H1 (cell line): ENCODE data around the gene PVR. TPM values are rescaled to one million over a fixed set of nuclear protein-coding genes. Genes with fewer than 3 reads are reported as not detected.

Source experiments
- CTCF ChIA-PET: fragments of 300-600 bp; sonication (Branson Sonifier 250); formaldehyde crosslinking; loops from one replicate; lab custom pipeline; 2021; ENCODE audit not compliant: partially characterized antibody; lab: Charles Lee
- POLR2A ChIA-PET: fragments of 300-600 bp; sonication (Branson Sonifier 250); formaldehyde crosslinking; loops from one replicate; lab custom pipeline; 2021; ENCODE audit warnings: inconsistent platforms; ENCODE audit not compliant: partially characterized antibody; lab: Charles Lee
- DNase-seq, 2 experiments: peaks; one replicate each; pipeline versions ENCODE4 v3.0.0 to v3.0.0-alpha.2; 2010 to 2022; ENCODE audit warnings: low spot score in 2 of 2, low read depth in 1 of 2, mixed read lengths in 1 of 2
- FAIRE-seq: peaks from 2 replicates; lab custom pipeline; 2011; peaks lifted over from hg19 to GRCh38; lab: Jason Lieb, UNC
- H2AFZ ChIP-seq: 2 replicates; pipeline ENCODE4 v1.8.1; 2012; ENCODE audit warnings: low read length, inconsistent platforms
- H2AK5ac ChIP-seq: 2 replicates; pipeline ENCODE4 v1.6.1; 2013; ENCODE audit warnings: low read depth, low read length
- H2BK120ac ChIP-seq: replicated peaks from 2 replicates; pipeline ENCODE3; 2013; ENCODE audit warnings: low read depth, low read length, inconsistent platforms
- H2BK12ac ChIP-seq: 2 replicates; pipeline ENCODE4 v1.6.1; 2013; ENCODE audit warnings: low read depth, low read length
- H2BK15ac ChIP-seq: 2 replicates; pipeline ENCODE4 v1.6.1; 2013; ENCODE audit warnings: low read length
- H2BK20ac ChIP-seq: 2 replicates; pipeline ENCODE4 v1.6.1; 2013; ENCODE audit warnings: low read length
- H2BK5ac ChIP-seq: 2 replicates; pipeline ENCODE4 v1.6.1; 2013; ENCODE audit warnings: low read depth, low read length
- H3K14ac ChIP-seq: 2 replicates; pipeline ENCODE4 v1.6.1; 2013; ENCODE audit warnings: inconsistent platforms; ENCODE audit not compliant: insufficient read length
- H3K18ac ChIP-seq: 2 replicates; pipeline ENCODE4 v1.6.1; 2013; ENCODE audit warnings: low read length; ENCODE audit errors: extremely low read depth
- H3K23ac ChIP-seq: 2 replicates; pipeline ENCODE4 v1.6.1; 2013; ENCODE audit warnings: inconsistent platforms; ENCODE audit not compliant: insufficient read length
- H3K23me2 ChIP-seq: 2 replicates; pipeline ENCODE4 v1.6.1; 2013; ENCODE audit warnings: low read depth, low read length
- H3K27ac ChIP-seq: 2 replicates; pipeline ENCODE4 v1.6.1; 2011; ENCODE audit warnings: low read depth, low read length, inconsistent platforms
- H3K27me3 ChIP-seq, 4 experiments: replicated peaks in 1 of 4; 1 replicate in 1 of 4; 2 replicates in 3 of 4; pipeline versions ENCODE4 v1.6.1 to v1.8.1; 2011 to 2013; ENCODE audit warnings: low read length in 3 of 4, mild to moderate bottlenecking in 3 of 4, inconsistent platforms in 2 of 4, mixed read lengths in 2 of 4, moderate library complexity in 1 of 4; ENCODE audit not compliant: control insufficient read depth in 3 of 4, insufficient read depth in 3 of 4; ENCODE audit errors: extremely low read depth in 1 of 4
- H3K36me3 ChIP-seq, 4 experiments: 2 replicates each; pipeline versions ENCODE4 v1.6.1 to v1.8.1; 2011 to 2013; ENCODE audit warnings: mild to moderate bottlenecking in 4 of 4, low read length in 3 of 4, moderate library complexity in 2 of 4, control low read depth in 1 of 4, inconsistent platforms in 1 of 4; ENCODE audit not compliant: insufficient read depth in 4 of 4, control insufficient read depth in 2 of 4
- H3K4ac ChIP-seq: replicated peaks from 2 replicates; pipeline ENCODE3; 2013; ENCODE audit warnings: low read length, low read depth, mixed read lengths, inconsistent platforms; ENCODE audit not compliant: insufficient read length
- H3K4me1 ChIP-seq, 4 experiments: replicated peaks in 1 of 4; 1 replicate in 1 of 4; 2 replicates in 3 of 4; pipeline versions ENCODE4 v1.6.1 to v1.8.1; 2011 to 2013; ENCODE audit warnings: low read length in 3 of 4, inconsistent platforms in 2 of 4, mixed read lengths in 1 of 4; ENCODE audit not compliant: insufficient read depth in 4 of 4, control insufficient read depth in 3 of 4
- H3K4me2 ChIP-seq, 2 experiments: 2 replicates each; pipeline versions ENCODE4 v1.6.1 to v1.8.1; 2011 to 2013; ENCODE audit warnings: low read depth in 2 of 2, low read length in 2 of 2, control low read depth in 1 of 2, inconsistent platforms in 1 of 2, mild to moderate bottlenecking in 1 of 2; ENCODE audit not compliant: insufficient read depth in 1 of 2
- H3K4me3 ChIP-seq, 4 experiments: fragments of 200-600, 300-600 bp in 1 of 4; sonication (generic), shearing (Covaris generic), sonication (Bioruptor Twin) in 1 of 4; 2 replicates each; pipeline versions ENCODE4 v1.5.1 to v1.8.1; 2011 to 2016; ENCODE audit warnings: low read length in 4 of 4, low read depth in 3 of 4, control low read depth in 2 of 4, inconsistent platforms in 2 of 4, mild to moderate bottlenecking in 2 of 4, mixed read lengths in 1 of 4, moderate library complexity in 1 of 4; ENCODE audit not compliant: insufficient read depth in 2 of 4; ENCODE audit errors: extremely low read depth in 1 of 4
- H3K56ac ChIP-seq: replicated peaks from 2 replicates; pipeline ENCODE3; 2013; ENCODE audit warnings: low read depth, mild to moderate bottlenecking, mixed read lengths, low read length, inconsistent platforms; ENCODE audit not compliant: insufficient read length
- H3K79me1 ChIP-seq: 2 replicates; pipeline ENCODE4 v1.6.1; 2013; ENCODE audit warnings: low read depth, low read length, control low read depth
- H3K79me2 ChIP-seq, 2 experiments: 2 replicates each; pipeline versions ENCODE4 v1.6.1 to v1.8.1; 2012 to 2013; ENCODE audit warnings: low read length in 2 of 2, mild to moderate bottlenecking in 2 of 2, inconsistent platforms in 1 of 2; ENCODE audit not compliant: insufficient read depth in 2 of 2, control insufficient read depth in 1 of 2
- H3K9ac ChIP-seq, 4 experiments: replicated peaks in 1 of 4; 1 replicate in 1 of 4; 2 replicates in 3 of 4; pipeline versions ENCODE4 v1.6.1 to v1.8.1; 2011 to 2013; ENCODE audit warnings: low read depth in 3 of 4, low read length in 3 of 4, control low read depth in 2 of 4, mild to moderate bottlenecking in 2 of 4, moderate library complexity in 2 of 4, inconsistent platforms in 1 of 4; ENCODE audit errors: extremely low read depth in 1 of 4
- H3K9me3 ChIP-seq, 2 experiments: 2 replicates each; pipeline versions ENCODE4 v1.6.1 to v1.8.1; 2012 to 2013; ENCODE audit warnings: mild to moderate bottlenecking in 2 of 2, moderate library complexity in 2 of 2, control low read depth in 1 of 2, inconsistent platforms in 1 of 2, low read depth in 1 of 2, low read length in 1 of 2, mixed read lengths in 1 of 2; ENCODE audit not compliant: insufficient read depth in 2 of 2
- H4K20me1 ChIP-seq, 2 experiments: replicated peaks in 1 of 2; 2 replicates each; pipeline versions ENCODE3 to v1.8.1; 2011 to 2013; ENCODE audit warnings: inconsistent platforms in 2 of 2, low read length in 2 of 2, mild to moderate bottlenecking in 1 of 2; ENCODE audit not compliant: insufficient read depth in 2 of 2, control insufficient read depth in 1 of 2
- H4K5ac ChIP-seq: 2 replicates; pipeline ENCODE4 v1.6.1; 2013; ENCODE audit warnings: low read length, low read depth, mixed read lengths, inconsistent platforms; ENCODE audit not compliant: insufficient read length
- H4K8ac ChIP-seq: 2 replicates; pipeline ENCODE4 v1.8.0; 2013; ENCODE audit warnings: mild to moderate bottlenecking, moderate library complexity, low read length, inconsistent platforms; ENCODE audit not compliant: insufficient read depth; ENCODE audit errors: extremely low read depth
- H4K91ac ChIP-seq: replicated peaks from 2 replicates; pipeline ENCODE3; 2013; ENCODE audit warnings: low read length, mixed read lengths, inconsistent platforms; ENCODE audit not compliant: insufficient read length
- ATF3 ChIP-seq: IDR thresholded peaks from 2 replicates; pipeline ENCODE4 v1.6.1; 2011; ENCODE audit warnings: low read depth, mild to moderate bottlenecking, low read length; ENCODE audit not compliant: insufficient read depth
- BCL11A ChIP-seq, 2 experiments: IDR thresholded peaks; one replicate each; pipeline ENCODE4 v1.6.1; 2011; ENCODE audit warnings: low read depth in 2 of 2, low read length in 2 of 2, mild to moderate bottlenecking in 2 of 2
- BRCA1 ChIP-seq: IDR thresholded peaks from 2 replicates; pipeline ENCODE4 v1.6.1; 2012; ENCODE audit warnings: low read depth, low read length, improper control_type of control experiment
- EZH2 ChIP-seq: fragments of 200-600 bp; sonication (generic); IDR thresholded peaks from 2 replicates; pipeline ENCODE4 v1.7.1; 2012; ENCODE audit warnings: low read depth, mild to moderate bottlenecking, moderate library complexity, low read length, inconsistent platforms; ENCODE audit not compliant: severe bottlenecking
- JUND ChIP-seq: IDR thresholded peaks from 2 replicates; pipeline ENCODE4 v1.6.1; 2011; ENCODE audit warnings: mild to moderate bottlenecking, improper control_type of control experiment, low read length
- SIRT6 ChIP-seq: IDR thresholded peaks from one replicate; pipeline ENCODE4 v1.7.1; 2012; ENCODE audit warnings: low read length, inconsistent platforms
- SP4 ChIP-seq: IDR thresholded peaks from 2 replicates; pipeline ENCODE4 v1.6.1; 2012; ENCODE audit warnings: low read length, inconsistent platforms
- WGBS, 2 experiments: shearing (Covaris generic) in 1 of 2; methylation state at CpG; one replicate each; pipeline versions ENCODE4 v1.1.6 to v1.1.7; 2013 to 2015; ENCODE audit warnings: low lambda C conversion rate in 2 of 2, mixed read lengths in 2 of 2, inconsistent platforms in 1 of 2, low coverage in 1 of 2, missing lambda C conversion rate in 1 of 2; ENCODE audit not compliant: insufficient replicate concordance in 2 of 2, insufficient coverage in 1 of 2, insufficient read length in 1 of 2; ENCODE audit errors: extremely low coverage in 1 of 2, missing lambda C conversion rate in 1 of 2; 5-methylcytosine and 5-hydroxymethylcytosine counted together
- polyA plus RNA-seq, 7 experiments: library from polyadenylated mRNA; depleted of rRNA in 3 of 7; stranded (reverse) in 5 of 7; unstranded in 2 of 7; fragments of >200 nt in 5 of 7; fragments of 200-250 nt in 2 of 7; gene quantifications; 1 replicate in 5 of 7; 2 replicates in 1 of 7; 4 replicates in 1 of 7; pipeline versions ENCODE4 v1.2.1 to v1.2.3, GENCODE V29; 2011 to 2013; ENCODE audit warnings: missing spikeins in 2 of 7, mixed read lengths in 2 of 7
- total RNA-seq: library from RNA; stranded (reverse); fragmentation: NEBNext Ultra II Directional; extraction: Animal tissue kit (Norgen Biotek cat#: 25700); gene quantifications from 2 replicates; pipeline ENCODE4 v1.2.1, GENCODE V29; 2021

Gene PVR
- total and polyA plus RNA-seq, 2 of the 8 experiments (the other 6 are each of a cell fraction or from before 2014, with no cell fraction given) = 13.3 to 14.8 TPM

DNA sequence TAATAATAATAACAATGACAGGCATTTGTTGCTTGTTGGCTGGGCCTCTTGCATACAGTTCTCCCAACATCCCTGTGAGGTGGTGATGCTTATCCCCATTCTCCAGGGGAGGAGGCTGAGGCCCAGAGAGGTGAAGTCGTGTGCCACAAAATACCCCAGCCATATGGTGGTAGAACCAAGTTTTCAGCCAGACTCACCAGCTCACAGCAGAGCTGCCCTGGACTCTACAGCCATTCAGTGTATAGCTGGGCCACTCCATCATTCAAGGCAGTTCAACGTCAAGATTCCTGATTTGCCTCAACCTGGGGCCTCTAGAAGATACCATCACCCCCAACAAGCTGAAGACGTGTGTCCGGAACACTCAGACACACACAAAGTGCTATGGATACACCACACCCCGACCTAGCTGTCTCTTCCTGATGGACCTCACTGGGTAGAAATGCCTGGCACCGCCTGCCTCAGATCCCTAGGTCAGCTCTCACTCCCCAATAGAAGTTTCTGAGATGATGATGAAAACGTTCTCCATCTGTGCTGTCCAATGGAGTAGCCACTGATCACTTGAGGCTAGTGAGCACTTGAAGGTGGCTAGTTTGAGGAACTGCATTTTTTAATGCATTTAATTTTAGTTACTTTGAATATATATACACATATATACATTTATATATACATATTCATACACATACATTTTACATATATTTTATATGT lies 23.3 kb downstream of the PVR start:
- Histone ChIP-seq H3K56ac (no peak overlapping the region), H3K9me3 (no peaks in the 10 kb centered on the region), H3K79me2 (no peaks in the 10 kb centered on the region), H2BK5ac (no peak overlapping the region), H3K79me1 (no peaks in the 10 kb centered on the region), H3K23me2 (no peaks in the 10 kb centered on the region), H3K14ac (no peak overlapping the region), H3K27me3 (no peaks in the 10 kb centered on the region), H3K27ac (no peak overlapping the region), H2BK12ac (no peak overlapping the region), H3K4me3 (no peak overlapping the region), H3K9ac (no peak overlapping the region), H2BK15ac (peak overlapping the region; percentile 61; the same call in 1 of the 2 replicates), H2BK120ac (no peak overlapping the region), H4K8ac (no peak overlapping the region), H3K36me3 (peaks cover 0 to 14% (median 2%) of the 10 kb centered on the region in 4 experiments; a peak in 5 of 8 replicates), H2BK20ac (no peak overlapping the region), H3K18ac (no peak overlapping the region), H2AFZ (no peak overlapping the region), H3K4me2 (no peak overlapping the region), H2AK5ac (no peak overlapping the region; the same call in 1 of the 2 replicates), H4K20me1 (no peaks in the 10 kb centered on the region), H3K4ac (no peak overlapping the region), H4K91ac (no peak overlapping the region), H4K5ac (no peak overlapping the region), H3K23ac (no peak overlapping the region), H3K4me1 (no peaks in the 10 kb centered on the region; a peak in 2 of 7 replicates)
- FAIRE-seq = no peak
- TF ChIP-seq SIRT6 = no peak
- no peak for TF ChIP-seq BRCA1
- no peak for TF ChIP-seq BCL11A (IDR thresholded peaks at IDR 0.05; ENCODE audit: low read depth in 2 of 2, low read length in 2 of 2)
- TF ChIP-seq ATF3 = no peak
- no peak for TF ChIP-seq EZH2
- no peak for TF ChIP-seq JUND
- no peak for TF ChIP-seq SP4
- DNase-seq = no peak
- ChIA-PET POLR2A (interaction anchor here (2.5 kb wide), 1 partner anchor 10 kb away, joined by 8 read pairs; no protein-coding TSS in a partner anchor), CTCF (interaction anchor here (0.6 to 1.7 kb wide), 8 partner anchors 9 to 104 kb away, joined by 3 to 8 read pairs (median 3); no protein-coding TSS in a partner anchor)
- WGBS, 2 experiments = 84% methylated on average over 7 of the region's 7 CpGs; no CpG with 5 or more reads in 1 of the 2 experiments
